ENCODE measurements around the gene STX1A.

- TF ChIP-seq ARNTL (CRISPR knock-in tag; IDR thresholded peaks at IDR 0.05; ENCODE audit: borderline replicate concordance, low read depth) (no peak), ZC3H10 (CRISPR knock-in tag; IDR thresholded peaks at IDR 0.05) (no peak), OSR1 (CRISPR knock-in tag; IDR thresholded peaks at IDR 0.05) (no peak), CREB5 (CRISPR knock-in tag; IDR thresholded peaks at IDR 0.05; ENCODE audit: low read depth) (no peak), ZNF8 (CRISPR knock-in tag; IDR thresholded peaks at IDR 0.05) (no peak), CSDC2 (CRISPR knock-in tag; IDR thresholded peaks at IDR 0.05) (no peak), PATZ1 (CRISPR knock-in tag; IDR thresholded peaks at IDR 0.05; ENCODE audit: borderline replicate concordance) (no peak)
These were observed 22.1 kb upstream of the STX1A start for GRCh38 chr7:73741600-73741999.

Measured in SK-N-SH treated with all-trans-retinoic acid at 6 μM for 48 hours (cell line).